M059J (cell line): Measurements from ENCODE around the gene DENND1A. TPM values are rescaled to one million over a fixed set of nuclear protein-coding genes. Genes with fewer than 3 reads are reported as not detected.

Experiments used
- DNase-seq: peaks from one replicate; pipeline ENCODE4 v3.0.0-alpha.2; 2012; ENCODE audit warnings: low read depth
- total RNA-seq: library from RNA; depleted of rRNA; stranded (reverse); fragments of >200 nt; shearing (Covaris generic); gene quantifications from 2 replicates; pipeline ENCODE4 v1.2.3, GENCODE V29; 2014; rRNA removed

DENND1A gene
- total RNA-seq, 1 experiment from 2014 or later = 15.7 TPM

DNA sequence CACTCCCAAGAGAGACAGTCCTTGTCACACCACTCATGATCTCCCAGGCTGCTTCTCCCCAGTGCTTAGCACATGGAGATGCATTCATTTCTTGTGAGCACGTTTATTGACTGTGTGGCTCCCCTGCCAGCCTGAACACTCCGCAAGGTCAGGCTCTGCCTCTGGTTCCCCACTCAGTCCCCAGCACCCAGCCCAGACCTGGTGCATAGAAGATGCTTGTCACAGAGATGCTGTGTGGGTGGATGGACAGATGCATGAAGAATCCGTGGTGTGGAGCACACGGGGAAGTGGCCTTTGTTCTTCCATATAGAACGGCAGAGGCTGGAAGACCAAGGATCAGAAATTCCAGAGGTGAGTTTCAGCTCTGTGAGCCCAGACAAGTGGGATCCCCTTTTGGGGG, 587.7 kb downstream of the DENND1A start:
- DNase-seq = no peak

DNA sequence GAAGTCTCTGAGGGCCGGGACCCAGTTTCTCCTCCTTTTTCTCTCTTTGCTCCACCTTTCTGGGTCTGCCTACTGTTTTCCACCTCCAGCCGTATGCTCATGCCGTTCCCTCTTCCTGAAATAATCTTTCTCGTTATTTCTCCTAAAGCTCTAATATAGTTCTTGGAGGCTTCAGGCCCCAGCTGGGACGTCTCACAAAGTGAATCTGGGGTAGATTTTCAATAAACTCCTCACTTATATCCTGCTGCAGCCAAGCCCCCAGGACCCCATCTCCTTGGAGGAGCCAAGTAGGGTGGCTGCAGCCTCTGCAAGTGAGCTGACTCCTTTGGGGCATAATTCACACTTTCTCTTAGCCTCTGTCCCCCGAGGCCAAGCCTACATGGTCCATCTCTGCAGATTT, 588.1 kb downstream of the DENND1A start:
- DNase-seq = no peak

DNA sequence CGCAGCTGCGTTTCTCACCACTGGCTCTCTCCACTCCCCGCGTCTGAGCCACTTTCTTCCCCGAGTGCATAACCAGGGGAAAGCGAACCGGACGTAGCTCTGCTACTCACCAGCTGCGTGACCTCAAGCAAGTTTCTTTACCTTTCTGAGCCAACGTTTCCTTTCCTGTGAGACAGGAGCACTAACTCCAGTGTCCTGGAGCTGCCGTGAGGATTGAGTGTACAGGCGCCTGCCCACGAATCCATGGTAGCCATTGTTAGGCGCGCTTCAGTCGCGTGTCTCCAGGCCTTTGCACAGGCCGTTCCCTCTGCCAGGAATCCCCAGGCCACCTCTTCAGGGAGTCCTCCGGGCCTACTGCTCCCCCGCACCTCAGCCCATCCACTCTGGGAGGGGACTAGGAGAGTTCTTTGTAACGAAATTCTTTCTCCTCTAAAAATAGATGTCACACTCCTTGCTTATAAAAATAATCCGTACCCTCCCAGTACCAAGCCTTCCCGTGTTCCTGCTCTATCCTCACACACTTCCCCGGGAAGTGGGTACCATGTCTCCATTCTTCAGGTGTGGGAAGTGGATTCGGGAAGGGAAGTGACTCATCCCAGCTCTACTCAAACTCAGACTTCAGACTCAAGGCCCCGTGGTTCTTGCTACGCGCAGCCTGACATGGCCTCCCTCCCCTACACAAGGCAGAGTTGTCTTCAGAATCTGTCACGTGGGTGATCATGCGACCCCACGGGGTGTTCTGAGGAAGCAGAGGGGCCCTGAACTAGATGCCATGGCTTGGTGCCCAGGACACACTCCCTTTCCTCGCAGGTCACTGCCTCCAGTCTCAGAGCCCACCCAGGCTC, 590.0 kb downstream of the DENND1A start:
- peak; percentile 61 for DNase-seq

DNA sequence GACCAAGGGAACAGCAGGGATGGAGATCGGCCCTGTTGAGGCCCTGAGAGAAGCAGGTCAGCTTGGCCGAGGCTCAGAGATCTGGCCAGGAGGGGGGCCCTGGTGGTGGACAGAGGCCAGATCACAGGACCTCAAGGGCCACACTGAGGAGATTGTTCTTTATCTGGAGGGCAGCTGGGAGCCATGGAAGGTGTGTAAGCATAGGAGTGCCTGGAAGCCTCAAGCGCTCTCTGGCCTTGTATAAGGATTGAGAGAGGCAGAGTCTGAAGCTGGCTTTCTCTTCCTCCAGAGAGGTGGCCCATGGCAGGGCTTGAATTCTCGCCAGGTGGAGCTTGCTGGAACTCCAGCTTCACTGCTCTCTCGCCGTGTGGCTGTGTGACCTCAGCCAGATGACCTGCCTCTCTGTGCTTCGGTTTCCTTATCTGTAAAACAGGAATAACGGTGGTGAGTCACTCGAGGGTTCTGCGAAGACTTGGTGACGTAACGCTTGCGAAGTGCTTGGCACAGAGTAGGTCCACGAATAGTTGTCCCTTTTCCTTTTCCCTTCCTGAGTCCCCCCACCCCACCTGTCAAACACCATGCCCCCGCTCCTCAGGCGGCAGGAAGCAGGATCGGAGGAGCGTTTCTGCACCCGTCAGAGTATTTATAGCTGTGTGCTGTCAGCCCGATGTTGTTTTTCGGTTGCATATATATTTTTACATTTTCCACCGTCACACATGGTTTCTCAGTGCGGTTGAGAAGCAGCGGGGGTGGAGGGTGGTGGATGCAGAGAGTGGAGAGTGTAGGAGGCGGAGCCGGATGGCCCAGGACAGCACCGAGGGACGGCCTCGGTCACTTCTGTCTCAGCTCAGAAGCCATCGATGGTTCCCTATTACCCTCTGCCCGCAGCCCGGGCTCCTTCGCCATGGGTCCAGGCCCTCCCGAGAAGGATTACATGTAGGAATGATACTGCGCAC, 590.9 kb downstream of the DENND1A start:
- DNase-seq = no peak

DNA sequence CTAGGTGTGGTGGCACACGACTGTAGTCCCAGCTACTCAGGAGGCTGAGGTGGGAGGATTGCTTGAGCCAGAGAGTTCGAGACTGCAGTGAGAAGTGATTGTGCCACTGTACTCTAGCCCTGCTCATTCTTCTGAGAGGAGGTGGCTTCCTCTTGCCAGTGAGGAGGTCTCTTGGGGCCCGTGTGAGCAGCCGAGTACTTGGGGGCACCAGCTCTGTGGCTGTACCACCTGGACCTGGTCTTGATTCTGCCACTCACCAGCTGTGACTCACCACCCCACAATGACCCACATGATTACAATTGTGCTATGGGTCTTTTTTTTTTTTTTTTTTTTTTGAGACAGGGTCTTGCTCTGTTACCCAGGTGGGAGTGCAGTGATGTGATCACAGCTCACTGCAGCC, 592.0 kb downstream of the DENND1A start:
- DNase-seq = peak; percentile 28

DNA sequence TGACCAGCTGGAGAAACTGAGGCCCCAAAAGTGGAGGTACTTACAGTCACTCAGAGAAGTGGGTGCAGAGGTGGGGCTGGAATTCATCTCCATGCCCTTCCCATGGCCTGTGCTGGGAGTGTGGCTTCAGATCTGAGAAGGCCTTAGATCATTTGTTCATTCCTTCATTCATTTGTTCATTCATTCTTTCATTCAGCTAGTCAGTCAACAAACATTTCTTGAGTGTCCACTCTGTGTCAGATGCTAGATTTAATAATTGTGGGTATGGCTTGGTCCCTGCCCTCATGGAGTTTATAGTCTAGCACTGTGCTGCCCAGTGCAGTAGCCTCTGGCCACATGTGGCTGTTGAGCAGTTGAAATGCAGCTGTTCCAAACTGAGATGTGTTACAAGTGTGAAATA, 593.0 kb downstream of the DENND1A start:
- no peak for DNase-seq

DNA sequence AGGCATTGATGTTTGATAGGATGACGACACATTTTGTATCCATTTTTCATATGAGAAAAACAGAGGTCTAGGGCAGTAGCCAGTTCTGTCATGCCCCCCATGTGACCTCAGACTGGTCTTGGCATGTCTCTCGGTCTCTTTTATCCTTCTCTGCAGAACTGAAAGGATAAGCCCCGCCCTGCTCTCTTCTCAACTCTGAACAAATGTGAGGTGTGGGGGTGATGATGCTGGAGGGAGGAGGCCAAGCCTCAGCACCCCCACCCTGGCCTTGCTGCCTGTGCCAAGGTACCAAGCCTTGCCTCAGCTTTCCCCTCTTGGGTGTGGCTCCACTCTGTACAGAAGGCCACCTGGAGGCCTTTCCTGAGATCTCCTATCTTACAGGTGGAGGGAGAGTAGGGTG, 593.5 kb downstream of the DENND1A start:
- no peak for DNase-seq

DNA sequence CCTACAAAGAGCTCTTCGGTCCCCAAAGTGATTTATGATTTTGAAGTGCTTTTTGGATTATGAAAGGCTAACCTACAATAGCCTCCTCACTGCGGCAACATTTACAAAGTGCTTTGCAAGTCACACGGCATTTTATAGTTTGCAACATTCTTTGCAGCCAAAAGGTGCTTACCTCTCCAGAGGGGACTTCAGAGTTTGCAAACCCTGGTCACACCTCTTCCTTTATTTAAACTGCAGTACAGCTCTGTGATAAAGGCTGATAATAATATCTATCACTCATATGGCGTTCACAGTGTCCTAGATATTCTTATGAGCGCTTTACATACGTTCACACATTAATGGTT, 594.0 kb downstream of the DENND1A start:
- no peak for DNase-seq

DNA sequence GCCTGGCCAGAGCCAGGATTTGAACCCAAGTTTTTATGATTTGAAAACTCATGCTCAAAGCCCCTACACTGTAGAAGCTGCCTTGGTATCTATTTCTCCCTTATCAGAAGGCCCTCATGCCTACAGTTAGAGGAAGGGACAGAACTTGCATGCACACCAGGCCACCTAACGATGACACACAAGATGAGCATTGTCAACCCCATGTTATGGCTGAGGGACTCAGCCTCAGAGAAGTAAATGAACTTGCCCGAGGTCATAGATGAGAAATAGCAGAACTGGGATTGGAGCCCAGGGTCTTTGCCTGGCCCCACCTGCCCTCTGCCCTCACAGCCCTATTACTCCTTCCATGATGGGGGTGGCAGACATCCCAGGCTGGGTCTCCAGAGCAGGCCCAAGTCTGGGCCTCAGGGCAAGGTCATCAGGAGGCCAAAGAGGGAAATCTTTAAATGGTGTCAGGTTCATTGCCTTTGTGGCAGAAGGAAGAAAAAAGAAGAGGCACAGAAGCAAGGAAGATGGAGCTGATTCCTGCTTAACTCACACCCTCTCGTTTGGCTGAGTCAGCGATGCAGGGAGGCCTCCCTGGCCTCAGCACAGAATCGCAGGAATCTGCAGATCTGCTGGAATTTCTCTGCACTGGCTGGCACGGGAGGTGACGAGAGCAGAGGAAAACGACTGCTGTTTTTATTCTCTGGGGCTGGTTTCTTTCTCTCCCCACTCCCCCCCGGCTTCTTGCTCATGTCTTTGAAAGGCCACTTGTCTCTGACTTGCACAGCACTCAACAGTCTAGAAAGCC, 594.5 kb downstream of the DENND1A start:
- peak; percentile 90 for DNase-seq

DNA sequence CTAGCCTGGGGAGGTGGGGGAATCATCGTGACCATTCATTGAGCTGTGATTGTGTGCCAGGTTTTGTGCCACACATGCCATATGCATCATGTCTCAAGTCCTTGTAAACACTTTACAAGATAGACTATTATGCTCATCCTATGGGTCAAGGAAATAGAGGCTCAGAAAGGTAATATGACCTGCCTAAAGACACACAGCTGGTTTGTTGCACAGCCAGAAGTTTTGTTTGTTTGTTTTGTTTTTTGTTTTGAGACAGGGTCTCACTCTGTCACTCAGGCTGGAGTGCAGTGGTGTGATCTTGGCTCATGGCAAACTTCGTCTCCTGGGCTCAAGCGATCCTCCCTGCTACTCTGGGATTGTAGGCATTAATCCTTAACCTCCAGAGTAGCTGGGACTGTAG, 595.3 kb downstream of the DENND1A start:
- no peak for DNase-seq

DNA sequence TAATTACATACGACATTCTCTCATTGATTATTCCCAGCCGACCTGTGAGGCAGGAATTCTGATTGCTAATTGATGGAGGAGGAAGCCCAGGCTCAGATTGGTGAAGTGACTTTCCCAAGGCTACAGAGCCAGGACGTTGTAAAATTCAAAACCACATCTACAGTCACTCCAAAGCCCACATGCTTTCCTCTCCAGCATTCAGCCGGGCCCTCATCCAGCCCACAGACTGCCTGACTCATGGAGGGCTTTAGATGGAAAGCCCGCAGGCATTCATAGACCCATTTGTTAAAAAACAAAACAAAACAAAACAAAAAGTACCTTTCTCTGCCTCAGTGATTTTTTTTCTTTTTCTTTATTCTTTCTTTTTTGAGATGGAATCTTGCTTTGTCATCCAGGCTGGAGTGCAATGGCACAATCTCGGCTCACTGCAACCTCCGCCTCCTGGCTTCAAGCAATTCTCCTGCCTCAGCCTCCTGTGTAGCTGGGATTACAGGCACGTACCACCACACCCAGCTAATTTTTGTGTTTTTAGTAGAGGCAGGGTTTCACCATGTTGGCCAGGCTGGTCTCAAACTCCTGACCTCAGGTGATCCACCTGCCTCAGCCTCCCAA, 596.8 kb downstream of the DENND1A start:
- DNase-seq = peak; percentile 95

DNA sequence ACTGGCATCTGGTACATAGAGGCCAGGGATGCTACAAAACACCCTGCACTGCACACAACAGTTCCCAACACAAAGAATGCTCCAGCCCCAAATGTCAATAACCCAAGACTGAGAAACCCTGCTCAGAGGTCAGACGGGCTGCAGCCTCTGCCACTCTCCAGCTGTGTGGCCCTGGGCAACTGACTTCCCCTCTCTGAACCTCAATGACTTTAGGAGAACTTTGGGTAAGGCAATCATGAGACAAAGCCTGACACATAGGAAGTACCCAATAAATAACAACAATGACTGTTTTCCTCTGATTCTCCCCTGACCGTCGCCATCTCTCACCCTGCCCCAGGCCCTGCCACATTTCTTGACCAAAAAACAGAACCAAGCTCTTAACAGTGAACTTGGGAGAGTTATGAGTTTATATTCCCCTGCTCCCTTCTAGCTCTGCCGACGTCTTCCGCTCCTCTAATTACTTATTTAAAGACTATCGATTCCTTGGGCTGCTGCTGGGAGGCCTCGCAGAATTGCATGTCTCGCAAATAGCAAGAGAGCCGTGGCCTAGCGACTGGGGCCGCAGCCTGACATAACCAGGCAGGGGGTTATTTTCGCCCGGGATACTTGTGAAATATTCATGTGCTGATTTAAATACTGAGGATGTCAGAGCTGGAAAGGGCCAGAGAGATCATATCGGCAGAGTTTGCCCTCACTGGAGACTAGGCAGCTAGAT, 598.4 kb downstream of the DENND1A start:
- DNase-seq = no peak

Other genes with a start within 250 kb of the DENND1A start
- 2.9 and 5.3 TPM in 2 replicates for gene LHX2, start 81.6 kb upstream of the DENND1A start, total RNA-seq